Astrocyte of the spinal cord (primary cell): ENCODE results near the gene TGIF2.

Experiments
- DNase-seq: peaks from one replicate; pipeline ENCODE4 v3.0.0; 2011; ENCODE audit warnings: low read depth, low spot score
- H3K4me3 ChIP-seq: 2 replicates; pipeline ENCODE4 v1.5.1; 2011; ENCODE audit warnings: low read depth, mild to moderate bottlenecking, low read length, moderate library complexity
- in situ Hi-C: cut with HindIII; loops from 2 replicates; pipeline ENCODE4 v1.10.0; 2017; ENCODE audit warnings: low sequenced_read_pairs
- TF ChIP-seq, protein P1 (sequence below): IDR thresholded peaks from 2 replicates; pipeline ENCODE4 v1.5.1; 2012; ENCODE audit warnings: low read depth, mild to moderate bottlenecking, low read length, inconsistent platforms

TGIF2 gene

DNA sequence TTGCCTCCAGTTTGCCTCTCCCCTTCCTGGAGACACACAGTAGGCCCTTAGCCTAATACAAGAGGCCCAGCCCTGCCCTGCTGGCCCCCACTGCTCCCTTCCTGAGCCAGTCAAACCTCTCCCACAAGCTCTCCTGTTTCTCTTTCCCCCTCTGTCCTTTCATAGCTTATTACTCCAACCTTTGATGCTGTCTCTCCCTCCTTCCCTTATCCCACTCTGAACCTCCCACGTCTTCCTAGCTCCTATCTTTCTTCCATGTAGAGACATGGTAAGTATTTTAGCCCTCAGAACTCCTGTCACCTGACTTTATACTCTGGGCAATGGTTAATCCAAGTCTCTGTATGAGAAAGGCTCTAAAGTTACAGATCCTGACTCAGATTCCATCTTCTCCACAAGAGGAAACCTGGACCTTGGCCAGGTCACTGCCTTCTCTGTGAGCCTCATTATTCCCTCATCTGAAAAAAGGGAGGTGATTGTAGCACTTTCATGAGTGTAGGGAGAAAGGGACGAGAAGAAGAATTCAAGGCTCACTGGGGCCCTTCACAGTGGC, 6.7 kb downstream of the TGIF2 start:
- TF ChIP-seq, protein P1, sequence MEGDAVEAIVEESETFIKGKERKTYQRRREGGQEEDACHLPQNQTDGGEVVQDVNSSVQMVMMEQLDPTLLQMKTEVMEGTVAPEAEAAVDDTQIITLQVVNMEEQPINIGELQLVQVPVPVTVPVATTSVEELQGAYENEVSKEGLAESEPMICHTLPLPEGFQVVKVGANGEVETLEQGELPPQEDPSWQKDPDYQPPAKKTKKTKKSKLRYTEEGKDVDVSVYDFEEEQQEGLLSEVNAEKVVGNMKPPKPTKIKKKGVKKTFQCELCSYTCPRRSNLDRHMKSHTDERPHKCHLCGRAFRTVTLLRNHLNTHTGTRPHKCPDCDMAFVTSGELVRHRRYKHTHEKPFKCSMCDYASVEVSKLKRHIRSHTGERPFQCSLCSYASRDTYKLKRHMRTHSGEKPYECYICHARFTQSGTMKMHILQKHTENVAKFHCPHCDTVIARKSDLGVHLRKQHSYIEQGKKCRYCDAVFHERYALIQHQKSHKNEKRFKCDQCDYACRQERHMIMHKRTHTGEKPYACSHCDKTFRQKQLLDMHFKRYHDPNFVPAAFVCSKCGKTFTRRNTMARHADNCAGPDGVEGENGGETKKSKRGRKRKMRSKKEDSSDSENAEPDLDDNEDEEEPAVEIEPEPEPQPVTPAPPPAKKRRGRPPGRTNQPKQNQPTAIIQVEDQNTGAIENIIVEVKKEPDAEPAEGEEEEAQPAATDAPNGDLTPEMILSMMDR: no peak
- no peak overlapping the region for H3K4me3 ChIP-seq
- in situ Hi-C loops: no loop called here
- peak; percentile 68 for DNase-seq

- TF ChIP-seq, protein P1: no peak
- in situ Hi-C loops: no loop called here
- DNase-seq: no peak
Measured at GRCh38 chr20:36582322-36582721, 8.9 kb downstream of the TGIF2 start.

GRCh38 chr20:36582821-36583220, 9.4 kb downstream of the TGIF2 start:
- in situ Hi-C loops: no loop called here
- TF ChIP-seq, protein P1: no peak
- DNase-seq: no peak
- H3K4me3 ChIP-seq: no peak overlapping the region

More at GRCh38 chr20:36582322-36582721, 8.9 kb downstream of the TGIF2 start:
- H3K4me3 ChIP-seq: no peak overlapping the region

DNA sequence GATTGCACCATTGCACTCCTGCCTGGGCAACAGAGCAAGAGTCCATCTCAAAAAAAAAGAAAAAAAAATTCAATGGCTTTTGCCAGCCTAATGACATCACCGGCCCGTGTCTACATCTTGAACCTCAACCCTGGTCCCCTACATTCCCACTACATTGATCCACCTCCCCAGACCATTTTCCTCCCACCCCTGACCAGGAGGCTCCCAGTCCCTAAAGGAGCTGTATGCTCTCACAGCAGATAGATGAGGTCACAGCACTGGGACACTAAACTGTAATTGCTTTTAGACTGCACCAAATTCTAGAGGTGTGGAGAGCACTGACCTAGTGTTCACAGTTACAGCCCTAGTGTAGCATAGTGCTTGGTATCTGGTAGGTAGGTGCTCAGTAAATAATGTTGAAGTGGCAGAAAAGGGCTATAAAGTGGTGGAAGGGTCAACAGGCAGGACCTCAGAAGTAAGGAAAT, 10.7 kb downstream of the TGIF2 start:
- H3K4me3 ChIP-seq: no peak overlapping the region
- no peak for DNase-seq
- in situ Hi-C loops: no loop called here
- TF ChIP-seq, protein P1: no peak

DNA sequence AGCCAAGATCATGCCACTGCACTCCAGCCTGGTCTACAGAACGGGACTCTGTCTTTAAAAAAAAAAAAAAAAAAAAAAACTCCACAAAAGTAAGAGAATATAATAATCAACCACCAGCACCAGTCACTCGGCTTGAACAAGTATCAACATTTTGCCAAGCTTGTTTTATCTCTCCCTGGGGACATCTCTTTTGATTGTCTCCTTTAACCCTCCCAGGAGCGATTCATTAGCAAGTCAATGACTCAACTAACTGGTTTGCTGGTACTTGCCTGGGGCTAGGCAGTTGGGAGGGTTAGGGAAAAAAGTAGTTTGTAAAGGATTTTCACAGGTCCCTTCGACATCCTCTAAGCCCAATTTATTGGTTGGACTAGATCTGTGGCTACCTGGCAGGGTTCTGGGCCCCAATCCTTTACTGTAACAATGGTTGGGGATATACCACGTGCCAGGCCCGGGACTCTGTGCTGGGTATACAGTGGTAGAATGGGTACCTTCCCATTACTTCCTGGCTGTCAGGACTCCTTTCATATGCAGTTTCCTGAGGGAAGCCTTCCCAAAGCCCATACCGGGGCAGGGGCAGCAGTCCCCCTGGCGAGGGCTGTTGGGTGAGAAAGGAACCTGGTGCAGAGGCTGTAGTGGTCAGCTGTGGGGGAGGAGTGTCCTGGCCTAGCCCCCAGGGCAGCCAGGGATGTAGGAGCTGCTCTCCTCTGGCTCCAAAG, 12.2 kb downstream of the TGIF2 start:
- H3K4me3 ChIP-seq: no peak overlapping the region
- TF ChIP-seq, protein P1: no peak
- DNase-seq: no peak
- in situ Hi-C loops: no loop called here

DNA sequence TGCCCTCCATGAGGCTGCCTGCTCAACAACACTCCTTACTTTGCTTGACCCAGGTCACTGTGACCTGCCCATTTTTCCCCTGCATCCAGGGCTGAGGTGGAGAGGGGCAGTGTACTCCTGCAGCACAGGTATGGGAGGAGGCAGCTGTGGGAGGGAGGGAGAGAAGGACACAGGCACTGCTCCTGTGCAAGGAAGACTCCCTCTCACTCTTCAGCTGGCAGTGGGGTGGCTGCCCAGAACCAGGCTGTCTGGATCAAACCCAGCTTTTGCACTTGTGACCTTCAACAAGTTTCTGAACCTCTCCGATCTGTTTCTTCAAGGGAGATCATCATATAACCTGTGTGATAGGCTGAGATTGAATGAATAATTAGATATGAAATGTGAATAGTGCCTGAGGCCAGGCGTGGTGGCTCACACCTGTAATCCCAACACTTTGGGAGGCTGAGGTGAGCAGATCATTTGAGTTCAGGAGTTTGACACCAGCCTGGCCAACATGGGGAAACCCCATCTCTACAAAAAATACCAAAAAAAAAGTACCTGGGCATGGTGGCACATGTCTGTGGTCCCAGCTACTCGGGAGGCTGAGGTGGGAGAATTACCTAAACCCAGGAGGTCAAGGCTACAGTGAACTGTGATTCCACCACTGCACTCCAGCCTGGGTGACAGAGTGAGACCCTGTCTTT, 14.1 kb downstream of the TGIF2 start:
- TF ChIP-seq, protein P1: no peak
- DNase-seq: no peak
- in situ Hi-C loops: no loop called here
- no peak overlapping the region for H3K4me3 ChIP-seq
